ENCODE data around the gene LGR5. TPM values are rescaled to one million over a fixed set of nuclear protein-coding genes. Genes with fewer than 3 reads are reported as not detected.

The LGR5 gene
- total RNA-seq, 8 experiments from 2014 or later: 0.24 to 3.1 (median 0.31) TPM; not detected in 2

DNA sequence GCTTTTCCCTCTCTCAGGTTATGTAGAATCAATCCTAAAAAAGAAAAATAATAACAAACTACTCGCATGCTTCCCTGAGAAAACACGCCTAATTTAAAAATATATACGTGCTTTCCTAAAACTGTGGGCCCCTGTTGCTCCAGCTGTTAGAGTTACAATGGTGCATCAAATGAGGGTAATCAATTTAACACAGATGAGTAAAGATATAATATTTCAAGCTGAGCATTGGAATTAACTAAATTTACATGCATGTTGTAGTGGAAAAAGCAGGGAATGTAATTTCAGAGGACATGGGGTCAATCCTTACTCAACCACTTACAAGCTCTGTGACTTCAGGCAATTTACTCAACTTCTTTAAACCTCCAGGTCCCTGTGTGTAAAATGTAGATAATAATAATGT, 22.4 kb upstream of the LGR5 start:
- H3K4me1 ChIP-seq (replicated peaks in 1 of 2): no peaks in the 10 kb centered on the region
- in situ Hi-C loops (cut with MboI; ENCODE audit: low pct_unique_long_range_greater_than_20kb in 2 of 9, low sequenced_read_pairs in 9 of 9, unreplicated experiment in 9 of 9): loop anchor here in 4 of 9 experiments (25.0 kb wide), 3 partner anchors 145 to 320 kb away; no protein-coding TSS in a partner anchor
- no peak for ATAC-seq (replicated peaks in 6 of 8)
- no peak overlapping the region for H3K27ac ChIP-seq
- no peak overlapping the region for H3K4me3 ChIP-seq
- 83 to 100% (median 100%) methylated on average over 1 to 3 of the region's 3 CpGs; no CpG with 5 or more reads in 4 of the 10 experiments for WGBS, 10 experiments

DNA sequence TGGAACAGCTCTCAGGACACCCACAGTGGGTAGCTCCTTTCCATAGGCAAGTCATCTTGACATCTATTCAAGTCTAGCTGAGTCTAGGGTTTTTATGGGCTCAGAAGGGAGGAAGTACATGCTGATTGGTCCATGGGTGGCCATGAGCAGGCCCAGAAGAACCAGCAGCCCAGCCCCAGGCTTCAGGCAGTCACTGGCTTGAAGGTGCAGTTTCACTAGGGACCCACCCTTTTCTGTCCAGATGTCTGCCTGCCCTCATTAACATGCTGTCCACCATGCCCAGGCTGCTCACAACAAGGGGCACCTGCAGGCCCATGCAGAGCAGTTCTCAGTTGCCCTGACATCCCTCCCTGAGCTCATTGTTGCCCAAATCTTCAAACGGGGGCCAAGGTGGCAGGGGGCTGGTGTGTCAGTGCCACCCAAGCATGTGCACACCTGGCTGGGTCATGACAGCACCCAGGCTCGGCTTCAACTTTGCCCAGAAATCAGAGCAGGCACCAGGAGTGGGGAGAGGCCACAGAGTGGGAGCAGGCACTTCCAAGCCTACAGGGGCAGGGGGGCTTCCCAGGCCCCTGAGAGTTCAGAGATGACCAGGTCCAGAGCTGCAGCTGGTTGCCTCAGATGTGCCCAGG, 18.7 kb upstream of the LGR5 start:
- in situ Hi-C loops (cut with MboI; ENCODE audit: low pct_unique_long_range_greater_than_20kb in 2 of 9, low sequenced_read_pairs in 9 of 9, unreplicated experiment in 9 of 9): loop anchor here in 4 of 9 experiments (25.0 kb wide), 3 partner anchors 141 to 316 kb away; no protein-coding TSS in a partner anchor
- Histone ChIP-seq H3K4me1 (replicated peaks in 1 of 2) (no peaks in the 10 kb centered on the region), H3K4me3 (no peak overlapping the region), H3K27ac (no peak overlapping the region)
- WGBS, 10 experiments: 20 to 50% methylated on average over 1 of the region's 2 CpGs; no CpG with 5 or more reads in 8 of the 10 experiments
- peak in 3 of 8 experiments; percentile 52 to 95 (median 70) for ATAC-seq (replicated peaks in 6 of 8)

- Histone ChIP-seq H3K27ac (no peak overlapping the region), H3K4me1 (replicated peaks in 1 of 2) (no peaks in the 10 kb centered on the region), H3K4me3 (no peak overlapping the region)
- 58 to 100% (median 90%) methylated on average over 1 to 4 of the region's 4 CpGs; no CpG with 5 or more reads in 1 of the 10 experiments for WGBS, 10 experiments
- ATAC-seq (replicated peaks in 6 of 8): no peak
- in situ Hi-C loops (cut with MboI; ENCODE audit: low pct_unique_long_range_greater_than_20kb in 2 of 9, low sequenced_read_pairs in 9 of 9, unreplicated experiment in 9 of 9): loop anchor here in 1 of 9 experiments (25.0 kb wide), 1 partner anchor 312 kb away; no protein-coding TSS in a partner anchor
Measured at GRCh38 chr12:71425568-71426299, 13.9 kb upstream of the LGR5 start.

- H3K27ac ChIP-seq: no peak overlapping the region
- no peak overlapping the region for H3K4me3 ChIP-seq
- whole genome bisulfite sequencing, 10 experiments: 16 to 100% (median 85%) methylated on average over 2 to 3 of the region's 3 CpGs
- in situ Hi-C loops (cut with MboI; ENCODE audit: low pct_unique_long_range_greater_than_20kb in 2 of 9, low sequenced_read_pairs in 9 of 9, unreplicated experiment in 9 of 9): loop anchor here in 1 of 9 experiments (25.0 kb wide), 1 partner anchor 311 kb away; no protein-coding TSS in a partner anchor
- H3K4me1 ChIP-seq (replicated peaks in 1 of 2): no peaks in the 10 kb centered on the region
- ATAC-seq (replicated peaks in 6 of 8): peak in 2 of 8 experiments; percentile 39 to 58
Measured at GRCh38 chr12:71426300-71427047, 13.1 kb upstream of the LGR5 start.

GRCh38 chr12:71430756-71431155, 8.8 kb upstream of the LGR5 start:
- H3K4me3 ChIP-seq: no peak overlapping the region
- H3K27ac ChIP-seq: no peak overlapping the region
- no peaks in the 10 kb centered on the region for H3K4me1 ChIP-seq (replicated peaks in 1 of 2)
- no peak for ATAC-seq (replicated peaks in 6 of 8)
- 71 to 100% (median 90%) methylated on average over 1 of the region's 1 CpG; no CpG with 5 or more reads in 6 of the 10 experiments for WGBS, 10 experiments
- in situ Hi-C loops (cut with MboI; ENCODE audit: low pct_unique_long_range_greater_than_20kb in 2 of 9, low sequenced_read_pairs in 9 of 9, unreplicated experiment in 9 of 9): loop anchor here in 1 of 9 experiments (25.0 kb wide), 1 partner anchor 307 kb away; no protein-coding TSS in a partner anchor

GRCh38 chr12:71431991-71432390, 7.6 kb upstream of the LGR5 start:
- 30 to 100% (median 76%) methylated on average over 1 to 3 of the region's 3 CpGs; no CpG with 5 or more reads in 2 of the 10 experiments for WGBS, 10 experiments
- in situ Hi-C loops (cut with MboI; ENCODE audit: low pct_unique_long_range_greater_than_20kb in 2 of 9, low sequenced_read_pairs in 9 of 9, unreplicated experiment in 9 of 9): loop anchor here in 1 of 9 experiments (25.0 kb wide), 1 partner anchor 305 kb away; no protein-coding TSS in a partner anchor
- H3K27ac ChIP-seq: no peak overlapping the region
- no peak overlapping the region for H3K4me3 ChIP-seq
- ATAC-seq (replicated peaks in 6 of 8): no peak
- H3K4me1 ChIP-seq (replicated peaks in 1 of 2): no peaks in the 10 kb centered on the region

GRCh38 chr12:71432936-71433335, 6.7 kb upstream of the LGR5 start:
- no peak overlapping the region for H3K4me3 ChIP-seq
- no peak for ATAC-seq (replicated peaks in 6 of 8)
- WGBS, 10 experiments: 52 to 100% (median 90%) methylated on average over 1 to 5 of the region's 5 CpGs; no CpG with 5 or more reads in 1 of the 10 experiments
- in situ Hi-C loops (cut with MboI; ENCODE audit: low pct_unique_long_range_greater_than_20kb in 2 of 9, low sequenced_read_pairs in 9 of 9, unreplicated experiment in 9 of 9): loop anchor here in 1 of 9 experiments (25.0 kb wide), 1 partner anchor 304 kb away; no protein-coding TSS in a partner anchor
- H3K4me1 ChIP-seq (replicated peaks in 1 of 2): no peaks in the 10 kb centered on the region
- H3K27ac ChIP-seq: no peak overlapping the region

DNA sequence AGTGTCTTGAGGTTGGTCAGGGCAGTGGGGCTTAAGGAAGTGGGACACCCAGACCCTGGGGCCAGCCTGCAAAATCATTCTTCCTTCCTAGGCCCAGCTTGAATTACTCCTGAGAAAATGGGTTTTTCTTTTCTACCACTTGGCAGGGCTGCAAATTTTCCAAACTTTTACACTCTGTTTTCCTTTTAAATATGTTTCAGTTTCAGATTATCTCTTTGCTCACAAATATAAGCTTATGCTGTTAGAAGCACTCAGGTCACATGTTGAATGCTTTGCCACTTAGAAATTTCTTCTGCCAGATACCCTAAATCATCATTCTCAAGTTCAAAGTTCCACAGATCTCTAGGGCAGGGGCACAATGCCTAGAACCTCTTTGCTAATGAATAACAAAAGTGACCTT, 2.9 kb upstream of the LGR5 start:
- in situ Hi-C loops (cut with MboI; ENCODE audit: low pct_unique_long_range_greater_than_20kb in 2 of 9, low sequenced_read_pairs in 9 of 9, unreplicated experiment in 9 of 9): loop anchor here in 1 of 9 experiments (25.0 kb wide), 1 partner anchor 301 kb away; no protein-coding TSS in a partner anchor
- H3K4me1 ChIP-seq (replicated peaks in 1 of 2): peaks cover 0 to 8% of the 10 kb centered on the region in 2 donors
- no peak for ATAC-seq (replicated peaks in 6 of 8)
- no peak overlapping the region for H3K27ac ChIP-seq
- no peak overlapping the region for H3K4me3 ChIP-seq

- in situ Hi-C loops (cut with MboI; ENCODE audit: low pct_unique_long_range_greater_than_20kb in 2 of 9, low sequenced_read_pairs in 9 of 9, unreplicated experiment in 9 of 9): loop anchor here in 1 of 9 experiments (25.0 kb wide), 1 partner anchor 298 kb away; no protein-coding TSS in a partner anchor
- Histone ChIP-seq H3K27ac (no peak overlapping the region), H3K4me3 (peak overlapping the region; percentile 42 to 55 (median 48)), H3K4me1 (replicated peaks in 1 of 2) (peaks cover 0 to 8% of the 10 kb centered on the region in 2 donors)
- 0 to 22% (median 0%) methylated on average over 2 to 17 of the region's 17 CpGs; no CpG with 5 or more reads in 1 of the 10 experiments for WGBS, 10 experiments
- peak in 5 of 8 experiments; percentile 8 to 29 (median 16) for ATAC-seq (replicated peaks in 6 of 8)
Measured at GRCh38 chr12:71438670-71439361, 782 bp upstream of the LGR5 start.

- Histone ChIP-seq H3K27ac (no peak overlapping the region), H3K4me1 (replicated peaks in 1 of 2) (peaks cover 0 to 8% of the 10 kb centered on the region in 2 donors), H3K4me3 (peak overlapping the region; percentile 42 to 55 (median 48))
- 0 to 3% (median 0%) methylated on average over 1 to 7 of the region's 17 CpGs; no CpG with 5 or more reads in 5 of the 10 experiments for WGBS, 10 experiments
- in situ Hi-C loops (cut with MboI; ENCODE audit: low pct_unique_long_range_greater_than_20kb in 2 of 9, low sequenced_read_pairs in 9 of 9, unreplicated experiment in 9 of 9): loop anchor here in 1 of 9 experiments (25.0 kb wide), 1 partner anchor 298 kb away; no protein-coding TSS in a partner anchor
- ATAC-seq (replicated peaks in 6 of 8): no peak
Measured at GRCh38 chr12:71439362-71439612, 311 bp upstream of the LGR5 start.

DNA sequence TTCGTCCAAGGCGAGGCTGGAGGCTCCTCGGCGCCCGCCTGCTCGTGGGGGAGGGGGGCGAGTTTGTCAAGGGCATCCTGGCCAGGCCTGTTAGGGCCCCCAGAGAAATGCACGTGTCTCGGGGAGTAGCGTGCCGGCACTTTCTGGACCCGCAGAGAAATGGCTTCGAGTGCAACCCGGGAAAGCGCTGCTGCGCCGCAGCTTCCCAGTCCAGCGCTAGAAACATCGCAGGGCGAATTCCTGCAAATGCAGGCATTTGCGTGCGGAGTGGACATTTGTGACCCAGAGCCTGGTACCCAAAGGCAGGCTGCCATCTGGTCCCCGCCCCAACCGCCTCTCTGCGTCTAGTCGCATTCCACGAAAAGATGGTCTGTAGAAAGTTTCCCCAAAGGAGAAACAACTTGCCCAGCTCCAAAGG, 756 bp downstream of the LGR5 start:
- peak in 5 of 8 experiments; percentile 5 to 18 (median 7) for ATAC-seq (replicated peaks in 6 of 8)
- H3K4me3 ChIP-seq: peak overlapping the region; percentile 42 to 55 (median 48)
- WGBS, 10 experiments: 0 to 7% (median 0%) methylated on average over 2 to 7 of the region's 27 CpGs; no CpG with 5 or more reads in 3 of the 10 experiments
- peaks cover 0 to 8% of the 10 kb centered on the region in 2 donors for H3K4me1 ChIP-seq (replicated peaks in 1 of 2)
- in situ Hi-C loops (cut with MboI; ENCODE audit: low pct_unique_long_range_greater_than_20kb in 2 of 9, low sequenced_read_pairs in 9 of 9, unreplicated experiment in 9 of 9): loop anchor here in 1 of 9 experiments (25.0 kb wide), 1 partner anchor 297 kb away; no protein-coding TSS in a partner anchor
- H3K27ac ChIP-seq: no peak overlapping the region
